ENCODE data around the gene VWA5B1.
"Not testable (repeated sequence)": the region's sequence is repeated elsewhere in the genome, so short reads cannot be mapped to it uniquely, and the experiment has no call there.

Gene VWA5B1

GRCh38 chr1:20280906-20281305 is 9.8 kb upstream of the VWA5B1 start:
- Histone ChIP-seq H3K4me3 (ENCODE audit: insufficient read depth, low read depth, low read length) (no peak overlapping the region), H3K4me1 (ENCODE audit: control insufficient read depth, insufficient read depth, low read length) (peaks cover 21% of the 10 kb centered on the region), H3K27ac (ENCODE audit: insufficient read depth, low read depth, low read length, poor library complexity, severe bottlenecking) (no peak overlapping the region), H3K36me3 (ENCODE audit: control insufficient read depth, insufficient read depth, low read length) (no peaks in the 10 kb centered on the region), H3K9me3 (ENCODE audit: control insufficient read depth, low read length) (no peaks in the 10 kb centered on the region), H3K27me3 (ENCODE audit: control insufficient read depth, insufficient read depth, low read length, poor library complexity, severe bottlenecking) (no peaks in the 10 kb centered on the region)
- 94 to 97% methylated on average over 6 of the region's 6 CpGs for WGBS, 2 experiments

- Histone ChIP-seq H3K4me1 (ENCODE audit: control insufficient read depth, insufficient read depth, low read length) (peaks cover 21% of the 10 kb centered on the region), H3K27me3 (ENCODE audit: control insufficient read depth, insufficient read depth, low read length, poor library complexity, severe bottlenecking) (no peaks in the 10 kb centered on the region), H3K9me3 (ENCODE audit: control insufficient read depth, low read length) (no peaks in the 10 kb centered on the region), H3K4me3 (ENCODE audit: insufficient read depth, low read depth, low read length) (no peak overlapping the region), H3K36me3 (ENCODE audit: control insufficient read depth, insufficient read depth, low read length) (no peaks in the 10 kb centered on the region), H3K27ac (ENCODE audit: insufficient read depth, low read depth, low read length, poor library complexity, severe bottlenecking) (no peak overlapping the region)
- WGBS, 2 experiments: 77 to 79% methylated on average over 2 of the region's 2 CpGs
These were observed 8.9 kb upstream of the VWA5B1 start for GRCh38 chr1:20281801-20282200.

- Histone ChIP-seq H3K27ac (ENCODE audit: insufficient read depth, low read depth, low read length, poor library complexity, severe bottlenecking) (no peak overlapping the region), H3K36me3 (ENCODE audit: control insufficient read depth, insufficient read depth, low read length) (no peaks in the 10 kb centered on the region), H3K9me3 (ENCODE audit: control insufficient read depth, low read length) (no peaks in the 10 kb centered on the region), H3K4me3 (ENCODE audit: insufficient read depth, low read depth, low read length) (no peak overlapping the region), H3K4me1 (ENCODE audit: control insufficient read depth, insufficient read depth, low read length) (peaks cover 21% of the 10 kb centered on the region), H3K27me3 (ENCODE audit: control insufficient read depth, insufficient read depth, low read length, poor library complexity, severe bottlenecking) (no peaks in the 10 kb centered on the region)
- 67 to 69% methylated on average over 5 of the region's 5 CpGs for WGBS, 2 experiments
These were observed 8.1 kb upstream of the VWA5B1 start for GRCh38 chr1:20282533-20282932.

GRCh38 chr1:20284046-20284445 is 6.6 kb upstream of the VWA5B1 start:
- H3K27ac ChIP-seq (ENCODE audit: insufficient read depth, low read depth, low read length, poor library complexity, severe bottlenecking): no peak overlapping the region
- no peaks in the 10 kb centered on the region for H3K36me3 ChIP-seq (ENCODE audit: control insufficient read depth, insufficient read depth, low read length)
- WGBS, 2 experiments: 79 to 87% methylated on average over 2 of the region's 2 CpGs
- peaks cover 12% of the 10 kb centered on the region for H3K4me1 ChIP-seq (ENCODE audit: control insufficient read depth, insufficient read depth, low read length)
- H3K4me3 ChIP-seq (ENCODE audit: insufficient read depth, low read depth, low read length): no peak overlapping the region
- H3K27me3 ChIP-seq (ENCODE audit: control insufficient read depth, insufficient read depth, low read length, poor library complexity, severe bottlenecking): no peaks in the 10 kb centered on the region
- no peaks in the 10 kb centered on the region for H3K9me3 ChIP-seq (ENCODE audit: control insufficient read depth, low read length)

- H3K4me3 ChIP-seq (ENCODE audit: insufficient read depth, low read depth, low read length): no peak overlapping the region
- no peak overlapping the region for H3K27ac ChIP-seq (ENCODE audit: insufficient read depth, low read depth, low read length, poor library complexity, severe bottlenecking)
- H3K27me3 ChIP-seq (ENCODE audit: control insufficient read depth, insufficient read depth, low read length, poor library complexity, severe bottlenecking): peaks cover under 1% of the 10 kb centered on the region
- 92 to 95% methylated on average over 3 of the region's 3 CpGs for WGBS, 2 experiments
- H3K36me3 ChIP-seq (ENCODE audit: control insufficient read depth, insufficient read depth, low read length): no peaks in the 10 kb centered on the region
- H3K9me3 ChIP-seq (ENCODE audit: control insufficient read depth, low read length): no peaks in the 10 kb centered on the region
- peaks cover 9% of the 10 kb centered on the region for H3K4me1 ChIP-seq (ENCODE audit: control insufficient read depth, insufficient read depth, low read length)
These were observed 6.0 kb upstream of the VWA5B1 start for GRCh38 chr1:20284625-20285024.

- H3K36me3 ChIP-seq (ENCODE audit: control insufficient read depth, insufficient read depth, low read length): no peaks in the 10 kb centered on the region
- no peaks in the 10 kb centered on the region for H3K9me3 ChIP-seq (ENCODE audit: control insufficient read depth, low read length)
- 85 to 95% methylated on average over 3 of the region's 3 CpGs for WGBS, 2 experiments
- H3K4me1 ChIP-seq (ENCODE audit: control insufficient read depth, insufficient read depth, low read length): peaks cover 17% of the 10 kb centered on the region
- no peak overlapping the region for H3K4me3 ChIP-seq (ENCODE audit: insufficient read depth, low read depth, low read length)
- H3K27ac ChIP-seq (ENCODE audit: insufficient read depth, low read depth, low read length, poor library complexity, severe bottlenecking): no peak overlapping the region
- peaks cover 3% of the 10 kb centered on the region for H3K27me3 ChIP-seq (ENCODE audit: control insufficient read depth, insufficient read depth, low read length, poor library complexity, severe bottlenecking)
These were observed 5.2 kb upstream of the VWA5B1 start for GRCh38 chr1:20285510-20285909.

- not testable (repeated sequence) for H3K27ac ChIP-seq (ENCODE audit: insufficient read depth, low read depth, low read length, poor library complexity, severe bottlenecking); H3K4me3 ChIP-seq (ENCODE audit: insufficient read depth, low read depth, low read length); H3K36me3 ChIP-seq (ENCODE audit: control insufficient read depth, insufficient read depth, low read length); H3K9me3 ChIP-seq (ENCODE audit: control insufficient read depth, low read length)
- Histone ChIP-seq H3K4me1 (ENCODE audit: control insufficient read depth, insufficient read depth, low read length) (peaks cover 23% of the 10 kb centered on the region), H3K27me3 (ENCODE audit: control insufficient read depth, insufficient read depth, low read length, poor library complexity, severe bottlenecking) (peaks cover 23% of the 10 kb centered on the region)
- 98% methylated on average over 2 to 3 of the region's 3 CpGs for WGBS, 2 experiments
These were observed 3.0 kb upstream of the VWA5B1 start for GRCh38 chr1:20287696-20288095.

GRCh38 chr1:20291645-20292084 is 990 bp downstream of the VWA5B1 start:
- H3K27me3 ChIP-seq (ENCODE audit: control insufficient read depth, insufficient read depth, low read length, poor library complexity, severe bottlenecking): peaks cover 24% of the 10 kb centered on the region
- WGBS, 2 experiments: 5% methylated on average over 20 of the region's 20 CpGs
- no peaks in the 10 kb centered on the region for H3K9me3 ChIP-seq (ENCODE audit: control insufficient read depth, low read length)
- H3K27ac ChIP-seq (ENCODE audit: insufficient read depth, low read depth, low read length, poor library complexity, severe bottlenecking): no peak overlapping the region
- peak overlapping the region; percentile 10 for H3K4me3 ChIP-seq (ENCODE audit: insufficient read depth, low read depth, low read length)
- H3K36me3 ChIP-seq (ENCODE audit: control insufficient read depth, insufficient read depth, low read length): no peaks in the 10 kb centered on the region
- H3K4me1 ChIP-seq (ENCODE audit: control insufficient read depth, insufficient read depth, low read length): peaks cover 22% of the 10 kb centered on the region

GRCh38 chr1:20298626-20299025 is 8.0 kb downstream of the VWA5B1 start:
- Histone ChIP-seq H3K4me3 (ENCODE audit: insufficient read depth, low read depth, low read length) (no peak overlapping the region), H3K4me1 (ENCODE audit: control insufficient read depth, insufficient read depth, low read length) (no peaks in the 10 kb centered on the region), H3K27ac (ENCODE audit: insufficient read depth, low read depth, low read length, poor library complexity, severe bottlenecking) (no peak overlapping the region), H3K9me3 (ENCODE audit: control insufficient read depth, low read length) (no peaks in the 10 kb centered on the region), H3K27me3 (ENCODE audit: control insufficient read depth, insufficient read depth, low read length, poor library complexity, severe bottlenecking) (no peaks in the 10 kb centered on the region), H3K36me3 (ENCODE audit: control insufficient read depth, insufficient read depth, low read length) (no peaks in the 10 kb centered on the region)
- WGBS, 2 experiments: 64 to 79% methylated on average over 3 of the region's 3 CpGs

- Histone ChIP-seq H3K27me3 (ENCODE audit: control insufficient read depth, insufficient read depth, low read length, poor library complexity, severe bottlenecking) (no peaks in the 10 kb centered on the region), H3K4me1 (ENCODE audit: control insufficient read depth, insufficient read depth, low read length) (no peaks in the 10 kb centered on the region), H3K9me3 (ENCODE audit: control insufficient read depth, low read length) (no peaks in the 10 kb centered on the region), H3K36me3 (ENCODE audit: control insufficient read depth, insufficient read depth, low read length) (no peaks in the 10 kb centered on the region), H3K27ac (ENCODE audit: insufficient read depth, low read depth, low read length, poor library complexity, severe bottlenecking) (no peak overlapping the region), H3K4me3 (ENCODE audit: insufficient read depth, low read depth, low read length) (no peak overlapping the region)
- 86 to 89% methylated on average over 13 of the region's 13 CpGs for WGBS, 2 experiments
These were observed 10.9 kb downstream of the VWA5B1 start for GRCh38 chr1:20301463-20302107.

GRCh38 chr1:20302108-20302471 is 11.4 kb downstream of the VWA5B1 start:
- Histone ChIP-seq H3K4me1 (ENCODE audit: control insufficient read depth, insufficient read depth, low read length) (no peaks in the 10 kb centered on the region), H3K27me3 (ENCODE audit: control insufficient read depth, insufficient read depth, low read length, poor library complexity, severe bottlenecking) (no peaks in the 10 kb centered on the region), H3K36me3 (ENCODE audit: control insufficient read depth, insufficient read depth, low read length) (no peaks in the 10 kb centered on the region), H3K27ac (ENCODE audit: insufficient read depth, low read depth, low read length, poor library complexity, severe bottlenecking) (no peak overlapping the region), H3K9me3 (ENCODE audit: control insufficient read depth, low read length) (no peaks in the 10 kb centered on the region), H3K4me3 (ENCODE audit: insufficient read depth, low read depth, low read length) (no peak overlapping the region)
- 74 to 82% methylated on average over 2 of the region's 2 CpGs for WGBS, 2 experiments
